GM12878 (cell line): ENCODE results near the gene SRRM5. TPM values are rescaled to one million over a fixed set of nuclear protein-coding genes. Genes with fewer than 3 reads are reported as not detected.

Source experiments
- ATAC-seq: fragments of 200-7000 bp; cut with Tn5 transposase; 3 replicates; pipeline ENCODE4 v1.9.1; 2020; ENCODE audit warnings: mild to moderate bottlenecking, moderate library complexity
- BruUV-seq: library from RNA; stranded (reverse); fragments of 400-500 nt; replicated peaks from 2 replicates; lab custom pipeline; 2021; lab: Mats Ljungman, UMichigan
- CTCF ChIA-PET: fragments of 300-600 bp; sonication (Branson Sonifier 250); formaldehyde crosslinking; extraction: SDS; loops from one replicate; lab custom pipeline; 2021; ENCODE audit warnings: inconsistent platforms; lab: Yijun Ruan, JAX
- POLR2A ChIA-PET: fragments of 350-600 bp; formaldehyde crosslinking; extraction: SDS; loops from one replicate; lab custom pipeline; 2021; ENCODE audit warnings: inconsistent platforms; lab: Charles Lee
- RAD21 ChIA-PET: fragments of 300-600 bp; sonication (Branson Sonifier 250); formaldehyde crosslinking; loops from one replicate; lab custom pipeline; 2023; ENCODE audit warnings: antibody characterized with exemption; ENCODE audit not compliant: unreplicated experiment; lab: Charles Lee
- SMC1A ChIA-PET: fragments of 300-600 bp; sonication (Branson Sonifier 250); formaldehyde crosslinking; loops from one replicate; lab custom pipeline; 2023; ENCODE audit not compliant: unreplicated experiment, uncharacterized antibody; lab: Charles Lee
- DNase-seq: peaks from one replicate; pipeline ENCODE4 v3.0.0-alpha.2; 2011; ENCODE audit warnings: low read depth, low spot score
- FAIRE-seq: peaks from 3 replicates; lab custom pipeline; 2011; peaks lifted over from hg19 to GRCh38; lab: Jason Lieb, UNC
- H2AFZ ChIP-seq: 2 replicates; pipeline ENCODE4 v1.6.0; 2011; ENCODE audit warnings: low read depth, low read length, control low read depth; ENCODE audit not compliant: control insufficient read depth
- H3K27ac ChIP-seq: 2 replicates; pipeline ENCODE4 v1.5.1; 2011; ENCODE audit warnings: control low read depth; ENCODE audit not compliant: control insufficient read depth, insufficient read depth
- H3K27me3 ChIP-seq, 2 experiments: replicated peaks in 1 of 2; 2 replicates each; pipeline versions ENCODE4 v1.6.0 to v1.6.1; 2011; ENCODE audit warnings: low read length in 1 of 2; ENCODE audit not compliant: control insufficient read depth in 2 of 2, insufficient read depth in 2 of 2
- H3K36me3 ChIP-seq, 2 experiments: 2 replicates each; pipeline ENCODE4 v1.5.1; 2011; ENCODE audit warnings: low read length in 1 of 2; ENCODE audit not compliant: control insufficient read depth in 2 of 2, insufficient read depth in 2 of 2
- H3K4me1 ChIP-seq: 2 replicates; pipeline ENCODE4 v1.6.1; 2011; ENCODE audit warnings: mild to moderate bottlenecking, low read length, moderate library complexity, mixed read lengths; ENCODE audit not compliant: control insufficient read depth, insufficient read depth
- H3K4me2 ChIP-seq: 2 replicates; pipeline ENCODE4 v1.6.0; 2011; ENCODE audit warnings: control low read depth; ENCODE audit not compliant: control insufficient read depth, insufficient read depth
- H3K4me3 ChIP-seq: fragments of 200-600 bp; sonication (generic); 2 replicates; pipeline ENCODE4 v1.5.1; 2016
- H3K79me2 ChIP-seq: 2 replicates; pipeline ENCODE4 v1.6.0; 2011; ENCODE audit warnings: low read length; ENCODE audit not compliant: control insufficient read depth, insufficient read depth
- H3K9ac ChIP-seq: 2 replicates; pipeline ENCODE4 v1.8.0; 2011; ENCODE audit warnings: low read length, control low read depth, mixed read lengths; ENCODE audit not compliant: control insufficient read depth, insufficient read depth
- H3K9me3 ChIP-seq: replicated peaks from 3 replicates; pipeline ENCODE4 v1.5.1; 2011; ENCODE audit warnings: mild to moderate bottlenecking, low read length; ENCODE audit not compliant: control insufficient read depth, insufficient read depth
- H4K20me1 ChIP-seq: 2 replicates; pipeline ENCODE4 v1.6.0; 2011; ENCODE audit not compliant: control insufficient read depth, insufficient read depth
- BHLHE40 ChIP-seq, 2 experiments: fragments of 450-650 bp in 1 of 2; IDR thresholded peaks; 2 replicates each; pipeline ENCODE4 v1.6.1; 2011 to 2017; ENCODE audit warnings: low read depth in 2 of 2, borderline replicate concordance in 1 of 2, improper control_type of control experiment in 1 of 2, low read length in 1 of 2, mild to moderate bottlenecking in 1 of 2
- CREM ChIP-seq: IDR thresholded peaks from 2 replicates; pipeline ENCODE4 v1.6.1; 2014; ENCODE audit warnings: antibody characterized with exemption, low read depth
- CUX1 ChIP-seq: IDR thresholded peaks from 2 replicates; pipeline ENCODE4 v1.6.1; 2012; ENCODE audit warnings: improper control_type of control experiment, low read depth, low read length; ENCODE audit not compliant: insufficient replicate concordance
- ESRRA ChIP-seq: IDR thresholded peaks from 2 replicates; pipeline ENCODE4 v1.6.1; 2012; ENCODE audit warnings: mild to moderate bottlenecking, low read length, improper control_type of control experiment
- ETV6 ChIP-seq, 2 experiments: fragments of 450-650 bp in 1 of 2; IDR thresholded peaks in 1 of 2; conservative IDR thresholded peaks in 1 of 2; 2 replicates each; pipeline ENCODE4 v1.6.1; 2014; ENCODE audit warnings: antibody characterized with exemption in 1 of 2, borderline replicate concordance in 1 of 2, low read depth in 1 of 2, mild to moderate bottlenecking in 1 of 2, moderate library complexity in 1 of 2
- LARP7 ChIP-seq: fragments of 450-650 bp; IDR thresholded peaks from 2 replicates; pipeline ENCODE4 v1.6.1; 2017; ENCODE audit warnings: mild to moderate bottlenecking
- PAX8 ChIP-seq: fragments of 450-650 bp; IDR thresholded peaks from 2 replicates; pipeline ENCODE4 v1.6.1; 2017; ENCODE audit warnings: mild to moderate bottlenecking, moderate library complexity
- RUNX3 ChIP-seq: IDR thresholded peaks from 2 replicates; pipeline ENCODE4 v1.6.1; 2012; ENCODE audit warnings: low read length, inconsistent platforms
- WGBS: methylation state at CpG from one replicate; pipeline ENCODE4 v1.1.6; 2016; ENCODE audit warnings: low lambda C conversion rate; ENCODE audit not compliant: insufficient replicate concordance, insufficient coverage; ENCODE audit errors: missing lambda C conversion rate; 5-methylcytosine and 5-hydroxymethylcytosine counted together
- in situ Hi-C: fragments of 300-500 bp; cut with MboI; formaldehyde crosslinking; loops from 9 replicates; pipeline ENCODE4 v1.14.3; 2018; ENCODE audit warnings: mixed read lengths
- intact Hi-C: fragments of 100-400 bp; cut with micrococcal nuclease; formaldehyde crosslinking; loops from one replicate; pipeline ENCODE4 v1.14.2; 2022; ENCODE audit not compliant: unreplicated experiment
- polyA plus RNA-seq, 11 experiments: library from polyadenylated mRNA; depleted of rRNA in 4 of 11; unstranded in 6 of 11; stranded (reverse) in 5 of 11; fragments of >200 nt; fragmentation: Nextera tagmentation in 4 of 11; fragmentation: Illumina TruSeq in 1 of 11; extraction: Ambion mirVana in 4 of 11; extraction: Trizol in 1 of 11; gene quantifications; 1 replicate in 1 of 11; 2 replicates in 10 of 11; pipeline versions ENCODE4 v1.2.1 to v1.2.3, GENCODE V29; 2011 to 2016; ENCODE audit warnings: inconsistent platforms in 2 of 11, missing spikeins in 2 of 11, low read depth in 1 of 11
- total RNA-seq, 4 experiments: library from RNA; depleted of rRNA in 3 of 4; stranded (reverse); fragments of >200 nt in 3 of 4; fragmentation: Illumina TruSeq in 1 of 4; extraction: Trizol in 1 of 4; gene quantifications; 2 replicates each; pipeline versions ENCODE4 v1.2.1 to v1.2.3, GENCODE V29; 2013 to 2021
- TF ChIP-seq, protein P1 (sequence below): IDR thresholded peaks from 2 replicates; pipeline ENCODE4 v1.6.1; 2011; ENCODE audit warnings: mild to moderate bottlenecking, low read depth, low read length, moderate library complexity; ENCODE audit not compliant: insufficient replicate concordance
- TF ChIP-seq, protein P2 (sequence below): IDR thresholded peaks from 2 replicates; pipeline ENCODE4 v1.6.1; 2011; ENCODE audit warnings: low read depth, low read length, improper control_type of control experiment, borderline replicate concordance
- TF ChIP-seq, protein P3 (sequence below): fragments of 450-650 bp; IDR thresholded peaks from 2 replicates; pipeline ENCODE4 v1.6.1; 2017; ENCODE audit warnings: mild to moderate bottlenecking

SRRM5 gene
- total and polyA plus RNA-seq, 10 of the 15 experiments (the other 5 are each of a cell fraction or from before 2014, with no cell fraction given) = 0.06 to 0.38 (median 0.24) TPM; not detected in 2

DNA sequence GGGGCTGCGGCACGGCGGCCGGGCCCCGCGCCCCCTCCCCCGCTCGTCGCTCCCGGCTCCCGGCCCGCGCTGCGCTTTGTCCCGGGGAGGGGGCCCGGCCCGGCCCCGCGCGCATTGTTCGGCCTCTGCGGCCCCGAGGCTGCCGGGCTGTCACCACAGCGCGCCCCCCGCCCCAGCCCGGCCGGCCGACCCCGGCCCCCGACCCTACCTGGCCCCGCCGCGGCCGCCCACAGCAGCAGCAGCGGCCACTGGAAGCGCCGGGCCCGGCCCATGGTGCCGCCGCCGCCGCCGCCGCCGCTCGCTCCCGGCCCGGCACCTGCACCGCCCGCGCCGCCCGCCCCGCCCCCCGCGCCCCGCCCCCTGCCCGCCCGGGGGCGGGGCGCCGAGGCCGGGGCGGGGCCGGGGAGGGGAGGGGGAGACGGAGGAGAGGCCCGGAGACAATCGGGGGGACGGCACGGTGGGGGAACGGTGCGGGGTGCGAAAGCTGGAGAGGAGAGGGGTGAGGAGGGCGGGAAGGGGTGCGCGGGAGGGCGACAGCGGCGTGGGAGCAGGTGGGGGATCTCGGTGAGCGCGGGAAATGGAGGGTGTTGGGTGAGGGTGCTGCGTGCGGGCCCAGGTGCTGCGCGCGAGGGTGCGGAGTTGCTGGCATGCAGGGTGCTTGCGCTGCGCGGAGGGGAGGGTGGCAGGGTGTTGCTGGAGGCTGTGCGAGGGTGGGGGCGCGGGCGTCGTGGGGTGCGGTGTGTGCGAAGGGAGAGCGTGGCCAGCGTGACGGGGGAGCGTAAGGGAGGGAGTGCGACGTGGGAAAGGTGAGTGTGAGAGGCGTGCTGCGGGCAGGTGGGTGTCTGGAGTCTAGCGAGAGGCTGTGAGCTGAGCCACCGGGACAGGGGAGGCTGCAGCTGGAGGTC lies 27.9 kb downstream of the SRRM5 start, which contains the start of gene CADM4 (continued):
- TF ChIP-seq BHLHE40 (IDR thresholded peaks at IDR 0.05; ENCODE audit: borderline replicate concordance in 1 of 2, low read depth in 2 of 2, low read length in 1 of 2) (no peak), CUX1 (no peak)
- TF ChIP-seq, all 136 proteins: peak for 0

DNA sequence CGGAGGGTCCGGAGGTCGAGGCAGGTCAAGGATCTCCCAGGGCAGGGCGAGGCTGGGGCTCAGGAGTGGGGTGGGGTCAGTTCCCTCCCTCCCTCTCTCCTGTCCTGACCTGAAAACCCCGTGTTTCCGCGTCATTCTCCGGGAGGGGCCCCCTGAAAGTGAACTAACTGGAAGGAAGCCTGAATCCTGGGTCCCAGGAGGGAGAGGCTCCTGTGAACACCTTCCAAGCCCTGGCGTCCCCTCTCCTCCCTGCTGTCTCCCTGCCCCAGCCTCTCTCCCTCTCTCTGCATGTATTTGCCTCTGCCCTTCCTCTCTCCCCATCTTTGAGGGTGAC lies 28.5 kb downstream of the SRRM5 start:
- no peak overlapping the region for H3K9ac ChIP-seq
- H3K27ac ChIP-seq = no peak overlapping the region
- WGBS = 31% methylated on average over 7 of the region's 9 CpGs
- DNase-seq (no peak), ATAC-seq (no peak), FAIRE-seq (no peak)
- RAD21 ChIA-PET = no interaction called here
- H3K4me3 ChIP-seq = no peak overlapping the region
- no peaks in the 10 kb centered on the region for H3K36me3 ChIP-seq
- H4K20me1 ChIP-seq = no peaks in the 10 kb centered on the region
- POLR2A ChIA-PET = no interaction called here
- H3K79me2 ChIP-seq = no peaks in the 10 kb centered on the region
- SMC1A ChIA-PET = no interaction called here
- H3K4me1 ChIP-seq = peaks cover 5% of the 10 kb centered on the region
- peak overlapping the region; percentile 62 for H3K4me2 ChIP-seq
- intact Hi-C loops (no loop called here), in situ Hi-C loops (no loop called here)
- CTCF ChIA-PET = no interaction called here
- H3K9me3 ChIP-seq = no peaks in the 10 kb centered on the region
- H3K27me3 ChIP-seq = peaks cover 10 to 16% of the 10 kb centered on the region in 2 experiments
- H2AFZ ChIP-seq = no peak overlapping the region
- BruUV-seq = no TSS peak
- TF ChIP-seq ETV6 (conservative IDR thresholded peaks at IDR 0.05 in 1 of 2, IDR thresholded peaks at IDR 0.05 in 1 of 2; ENCODE audit: borderline replicate concordance in 1 of 2, low read depth in 1 of 2) (no peak), ESRRA (no peak), PAX8 (no peak), RUNX3 (no peak), CREM (no peak), LARP7 (no peak)
- TF ChIP-seq, protein P1, sequence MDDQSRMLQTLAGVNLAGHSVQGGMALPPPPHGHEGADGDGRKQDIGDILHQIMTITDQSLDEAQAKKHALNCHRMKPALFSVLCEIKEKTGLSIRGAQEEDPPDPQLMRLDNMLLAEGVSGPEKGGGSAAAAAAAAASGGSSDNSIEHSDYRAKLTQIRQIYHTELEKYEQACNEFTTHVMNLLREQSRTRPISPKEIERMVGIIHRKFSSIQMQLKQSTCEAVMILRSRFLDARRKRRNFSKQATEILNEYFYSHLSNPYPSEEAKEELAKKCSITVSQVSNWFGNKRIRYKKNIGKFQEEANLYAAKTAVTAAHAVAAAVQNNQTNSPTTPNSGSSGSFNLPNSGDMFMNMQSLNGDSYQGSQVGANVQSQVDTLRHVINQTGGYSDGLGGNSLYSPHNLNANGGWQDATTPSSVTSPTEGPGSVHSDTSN = no peak
- TF ChIP-seq, protein P2, sequence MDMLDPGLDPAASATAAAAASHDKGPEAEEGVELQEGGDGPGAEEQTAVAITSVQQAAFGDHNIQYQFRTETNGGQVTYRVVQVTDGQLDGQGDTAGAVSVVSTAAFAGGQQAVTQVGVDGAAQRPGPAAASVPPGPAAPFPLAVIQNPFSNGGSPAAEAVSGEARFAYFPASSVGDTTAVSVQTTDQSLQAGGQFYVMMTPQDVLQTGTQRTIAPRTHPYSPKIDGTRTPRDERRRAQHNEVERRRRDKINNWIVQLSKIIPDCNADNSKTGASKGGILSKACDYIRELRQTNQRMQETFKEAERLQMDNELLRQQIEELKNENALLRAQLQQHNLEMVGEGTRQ = no peak
- TF ChIP-seq, protein P3, sequence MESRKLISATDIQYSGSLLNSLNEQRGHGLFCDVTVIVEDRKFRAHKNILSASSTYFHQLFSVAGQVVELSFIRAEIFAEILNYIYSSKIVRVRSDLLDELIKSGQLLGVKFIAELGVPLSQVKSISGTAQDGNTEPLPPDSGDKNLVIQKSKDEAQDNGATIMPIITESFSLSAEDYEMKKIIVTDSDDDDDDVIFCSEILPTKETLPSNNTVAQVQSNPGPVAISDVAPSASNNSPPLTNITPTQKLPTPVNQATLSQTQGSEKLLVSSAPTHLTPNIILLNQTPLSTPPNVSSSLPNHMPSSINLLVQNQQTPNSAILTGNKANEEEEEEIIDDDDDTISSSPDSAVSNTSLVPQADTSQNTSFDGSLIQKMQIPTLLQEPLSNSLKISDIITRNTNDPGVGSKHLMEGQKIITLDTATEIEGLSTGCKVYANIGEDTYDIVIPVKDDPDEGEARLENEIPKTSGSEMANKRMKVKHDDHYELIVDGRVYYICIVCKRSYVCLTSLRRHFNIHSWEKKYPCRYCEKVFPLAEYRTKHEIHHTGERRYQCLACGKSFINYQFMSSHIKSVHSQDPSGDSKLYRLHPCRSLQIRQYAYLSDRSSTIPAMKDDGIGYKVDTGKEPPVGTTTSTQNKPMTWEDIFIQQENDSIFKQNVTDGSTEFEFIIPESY = no peak
